GM21390 (cell line): Measurements from ENCODE around the gene TRIM56.
"Not testable (repeated sequence)": the region's sequence is repeated elsewhere in the genome, so short reads cannot be mapped to it uniquely, and the experiment has no call there.

ENCODE experiments used
- ATAC-seq: cut with Tn5 transposase; IDR thresholded peaks from one replicate; pipeline ENCODE4 v1.9.1; 2021; ENCODE audit not compliant: unreplicated experiment

TRIM56 gene

DNA sequence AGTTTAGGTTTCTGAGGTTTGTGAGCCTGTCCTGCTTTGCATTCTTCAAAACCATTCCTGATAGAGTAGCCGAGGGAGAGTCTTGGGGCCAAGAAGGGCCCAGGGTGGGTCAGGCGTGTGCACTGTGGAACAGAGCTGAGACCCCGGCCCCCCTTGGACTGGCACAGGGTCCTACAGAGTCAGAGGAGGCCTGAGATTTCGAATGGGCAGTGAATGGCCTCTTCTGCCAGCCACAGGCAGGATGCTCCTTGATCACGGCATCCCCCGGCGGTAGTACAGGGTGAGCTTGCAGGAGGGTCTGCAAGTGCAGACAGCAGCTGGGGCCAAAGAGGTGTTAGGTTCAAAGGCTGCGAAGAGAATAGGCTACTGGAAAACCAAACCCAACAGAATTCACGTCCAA is 4.6 kb downstream of the TRIM56 start:
- no peak for ATAC-seq

DNA sequence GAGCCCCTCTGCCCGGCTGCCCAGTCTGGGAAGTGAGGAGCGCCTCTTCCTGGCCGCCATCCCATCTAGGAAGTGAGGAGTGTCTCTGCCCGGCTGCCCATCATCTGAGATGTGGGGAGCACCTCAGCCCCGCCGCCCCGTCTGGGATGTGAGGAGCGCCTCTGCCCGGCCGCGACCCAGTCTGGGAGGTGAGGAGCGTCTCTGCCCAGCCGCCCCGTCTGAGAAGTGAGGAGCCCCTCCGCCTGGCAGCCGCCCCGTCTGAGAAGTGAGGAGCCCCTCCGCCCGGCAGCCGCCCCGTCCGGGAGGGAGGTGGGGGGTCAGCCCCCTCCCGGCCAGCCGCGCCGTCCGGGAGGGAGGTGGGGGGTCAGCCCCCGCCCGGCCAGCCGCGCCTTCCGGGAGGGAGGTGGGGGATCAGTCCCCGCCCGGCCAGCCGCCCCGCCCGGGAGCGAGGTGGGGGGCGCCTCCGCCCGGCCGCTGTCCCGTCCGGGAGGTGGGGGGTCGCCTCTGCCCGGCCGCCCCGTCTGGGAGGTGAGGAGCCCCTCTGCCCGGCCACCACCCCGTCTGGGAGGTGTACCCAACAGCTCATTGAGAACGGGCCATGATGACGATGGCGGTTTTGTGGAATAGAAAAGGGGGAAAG is 7.1 kb downstream of the TRIM56 start:
- not testable (repeated sequence) for ATAC-seq

DNA sequence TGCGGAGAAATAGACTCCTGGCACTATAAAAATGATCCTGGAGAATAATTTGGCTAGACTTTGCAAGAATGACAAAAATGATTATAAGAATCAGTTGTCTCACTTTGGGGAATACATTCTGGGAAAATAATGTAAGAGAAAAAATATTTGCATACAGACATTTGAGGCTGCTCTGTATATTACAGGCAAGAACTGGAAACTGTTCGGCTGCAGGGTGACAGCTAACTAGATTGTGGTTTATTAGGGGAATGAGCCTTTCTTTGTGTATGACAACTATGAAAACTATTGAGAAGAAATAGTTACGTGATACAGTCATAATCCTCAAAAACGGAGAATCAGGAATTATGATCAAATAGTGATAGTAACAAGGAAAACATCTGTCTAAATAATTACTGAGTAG is 8.6 kb downstream of the TRIM56 start:
- ATAC-seq = no peak

- ATAC-seq = no peak
Observed at GRCh38 chr7:101094376-101094775, 9.1 kb downstream of the TRIM56 start.

DNA sequence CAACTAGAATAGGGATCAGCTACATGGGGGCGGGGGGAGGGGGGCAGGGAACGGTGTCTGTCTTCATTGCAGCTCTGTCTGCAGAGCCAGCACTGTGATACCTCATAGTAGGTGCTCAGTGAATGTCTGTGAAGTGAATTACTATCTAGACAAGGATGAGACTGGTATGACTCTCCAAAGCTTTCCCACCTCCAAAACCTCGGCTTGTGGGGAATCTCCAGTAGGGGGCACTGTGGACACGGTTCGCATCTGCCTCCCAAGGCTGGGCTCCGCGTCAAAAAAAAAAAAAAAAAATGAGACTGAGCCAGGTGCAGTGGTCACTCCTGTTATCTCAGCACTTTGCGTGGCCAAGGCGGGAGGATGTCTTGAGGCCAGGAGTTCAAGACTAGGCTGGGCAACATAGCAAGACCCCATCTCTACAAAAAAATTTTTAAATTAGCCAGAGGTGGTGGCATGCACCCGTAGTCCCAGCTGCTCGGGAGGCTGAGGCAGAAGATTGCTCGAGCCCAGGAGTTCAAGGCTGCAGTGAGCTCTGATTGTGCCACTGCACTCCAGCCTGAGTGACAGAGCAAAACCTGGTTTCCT is 9.6 kb downstream of the TRIM56 start:
- no peak for ATAC-seq

DNA sequence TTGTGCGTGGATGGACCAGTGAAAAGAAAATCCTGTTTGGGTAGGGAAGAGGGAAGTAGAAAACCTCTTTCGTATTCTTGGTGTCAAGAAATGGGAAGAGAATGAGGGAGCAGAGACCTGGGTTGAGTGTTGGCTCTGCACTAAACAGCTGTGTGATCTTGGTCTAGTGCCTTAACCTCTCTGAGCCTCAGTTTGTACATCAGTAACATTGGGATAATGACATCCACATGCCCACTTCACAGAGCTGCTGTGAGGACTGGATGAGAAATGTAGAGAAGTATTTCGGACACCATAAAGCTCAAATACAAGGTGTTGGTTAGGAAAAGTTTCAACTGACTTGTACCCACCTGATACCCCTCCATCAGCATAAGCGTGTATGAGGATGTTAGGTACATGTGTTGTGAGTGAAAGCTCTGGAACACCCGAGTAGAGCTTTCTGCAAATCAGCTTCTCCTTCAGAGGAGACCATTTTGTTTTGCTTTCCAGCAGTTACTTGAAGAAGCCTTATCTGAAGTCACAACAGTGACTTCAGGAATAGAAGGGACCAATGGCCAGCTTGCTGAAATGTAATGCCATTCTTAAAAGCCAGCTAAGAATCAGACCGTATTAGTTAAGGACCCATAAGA is 11.2 kb downstream of the TRIM56 start:
- ATAC-seq = no peak

DNA sequence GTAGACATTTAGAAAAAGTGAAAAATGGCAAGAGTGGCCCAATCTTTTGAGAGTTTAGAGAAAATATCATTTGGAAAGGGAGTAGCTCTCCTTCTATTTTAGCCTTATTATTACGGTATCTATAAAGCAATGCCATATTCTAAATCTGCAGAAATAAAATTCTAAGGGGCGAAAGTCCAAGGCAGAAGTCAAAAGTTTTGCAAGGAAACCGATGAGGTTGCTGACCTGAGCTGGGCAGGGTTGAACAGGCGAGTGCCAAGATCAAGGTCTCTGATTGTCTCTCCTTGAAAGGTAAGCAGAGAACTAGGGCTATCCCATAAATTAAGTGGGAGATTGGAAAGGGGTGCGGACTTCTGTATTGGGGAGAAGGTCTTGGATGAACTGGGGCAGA is 11.7 kb downstream of the TRIM56 start:
- no peak for ATAC-seq

DNA sequence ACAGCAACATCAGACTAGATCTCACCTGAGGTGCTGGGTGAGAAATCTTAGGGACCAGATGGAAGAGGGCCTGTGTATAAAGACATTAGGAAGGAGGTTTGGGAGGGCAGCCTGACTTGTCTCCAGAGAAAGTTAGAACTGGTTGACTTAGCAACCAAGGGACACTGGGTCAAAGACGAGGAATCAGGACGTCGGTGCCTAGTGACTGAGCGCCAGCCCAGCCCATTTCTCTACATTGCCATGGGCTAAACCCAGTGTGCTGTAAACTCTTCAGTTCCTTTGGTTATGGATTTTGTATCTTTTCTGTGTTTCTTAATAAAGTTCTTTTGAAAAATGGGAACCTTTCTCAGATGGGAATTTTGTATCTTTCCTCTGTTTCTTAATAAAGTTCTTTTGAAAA is 12.3 kb downstream of the TRIM56 start:
- no peak for ATAC-seq

DNA sequence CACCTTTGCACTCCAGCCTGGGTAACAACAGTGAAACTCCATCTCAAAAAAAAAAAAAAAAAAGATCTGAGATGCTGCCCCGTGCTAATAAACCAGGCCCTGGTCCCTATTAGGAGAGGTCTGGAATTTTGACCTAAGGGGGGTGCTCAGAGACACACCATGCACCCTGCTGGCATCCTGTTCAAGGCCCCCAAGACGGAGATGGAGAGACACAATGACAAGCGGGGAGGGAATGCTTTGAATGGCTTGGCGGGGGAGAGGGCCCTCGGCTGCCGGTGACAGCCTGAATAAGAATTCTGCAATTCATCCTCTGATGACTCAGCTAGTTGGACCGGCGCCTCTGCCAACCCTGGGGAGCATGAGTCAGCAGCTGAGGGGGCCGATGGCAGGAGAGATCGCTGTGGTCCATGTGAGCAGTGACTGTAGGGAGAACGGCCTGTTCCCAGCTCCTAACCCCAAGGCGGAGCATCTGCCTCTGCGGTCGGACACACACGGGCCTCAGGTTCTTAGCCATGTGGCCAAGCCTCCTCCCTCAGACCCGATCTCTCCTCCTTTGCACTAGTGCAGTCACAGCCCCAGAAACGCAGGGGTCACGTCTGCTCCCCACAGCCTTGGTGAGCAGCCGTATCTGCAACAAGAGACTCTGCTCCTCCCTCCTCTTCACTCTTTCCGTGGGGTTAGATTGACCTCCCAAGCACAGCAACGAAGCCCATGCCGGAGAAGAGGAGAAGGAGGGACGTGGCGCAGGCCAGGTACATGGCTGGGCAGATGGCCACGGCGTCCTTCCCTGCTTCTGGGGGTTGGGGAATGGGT is 14.9 kb downstream of the TRIM56 start:
- ATAC-seq = no peak

GRCh38 chr7:101100858-101101847 is 15.9 kb downstream of the TRIM56 start:
- ATAC-seq = no peak

- ATAC-seq = no peak
Observed at GRCh38 chr7:101102026-101102425, 16.7 kb downstream of the TRIM56 start.

GRCh38 chr7:101103701-101104100 is 18.4 kb downstream of the TRIM56 start:
- not testable (repeated sequence) for ATAC-seq

GRCh38 chr7:101104193-101104713 is 19.0 kb downstream of the TRIM56 start:
- ATAC-seq = no peak

DNA sequence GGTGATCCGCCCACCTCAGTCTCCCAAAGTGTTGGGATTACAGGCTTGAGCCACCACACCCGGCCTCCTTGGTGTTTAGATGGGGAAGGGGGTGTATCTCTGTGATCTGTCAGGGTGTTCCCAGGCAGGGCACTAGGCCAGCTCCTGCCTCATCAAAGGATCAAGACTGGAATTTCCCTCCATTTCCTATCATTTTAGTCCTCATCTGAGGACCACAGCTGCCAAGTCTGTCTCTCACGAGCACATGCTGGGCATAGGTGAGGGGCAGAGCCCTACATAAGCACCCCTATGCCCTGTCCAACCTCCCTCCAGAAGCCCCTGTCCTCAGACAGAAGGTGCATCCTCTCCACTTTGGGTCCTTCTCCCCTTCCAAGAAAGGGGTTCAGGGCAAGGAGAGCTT is 19.5 kb downstream of the TRIM56 start:
- no peak for ATAC-seq

GRCh38 chr7:101105248-101105647 is 20.0 kb downstream of the TRIM56 start:
- ATAC-seq = not testable (repeated sequence)

DNA sequence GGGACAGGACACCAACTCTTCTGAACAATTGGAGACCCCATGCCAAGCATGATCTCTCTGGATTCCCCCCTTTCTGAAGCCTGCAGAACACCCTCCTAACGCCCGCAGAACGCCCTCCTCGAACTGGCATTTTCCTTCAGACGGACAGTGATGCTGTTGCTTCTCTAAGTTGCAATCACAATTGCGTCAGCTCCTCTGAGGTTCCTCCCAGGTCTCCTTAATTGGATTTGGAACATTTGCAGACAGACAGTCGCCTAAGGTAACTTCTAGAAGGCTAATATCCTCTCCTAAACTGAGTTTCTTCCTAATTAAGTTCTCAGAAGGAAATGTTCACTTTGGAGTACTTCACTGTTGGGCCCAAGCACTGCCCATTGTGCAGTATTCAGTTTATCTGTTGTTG is 21.1 kb downstream of the TRIM56 start:
- no peak for ATAC-seq

- ATAC-seq = no peak
Observed at GRCh38 chr7:101108330-101108857, 23.1 kb downstream of the TRIM56 start.

DNA sequence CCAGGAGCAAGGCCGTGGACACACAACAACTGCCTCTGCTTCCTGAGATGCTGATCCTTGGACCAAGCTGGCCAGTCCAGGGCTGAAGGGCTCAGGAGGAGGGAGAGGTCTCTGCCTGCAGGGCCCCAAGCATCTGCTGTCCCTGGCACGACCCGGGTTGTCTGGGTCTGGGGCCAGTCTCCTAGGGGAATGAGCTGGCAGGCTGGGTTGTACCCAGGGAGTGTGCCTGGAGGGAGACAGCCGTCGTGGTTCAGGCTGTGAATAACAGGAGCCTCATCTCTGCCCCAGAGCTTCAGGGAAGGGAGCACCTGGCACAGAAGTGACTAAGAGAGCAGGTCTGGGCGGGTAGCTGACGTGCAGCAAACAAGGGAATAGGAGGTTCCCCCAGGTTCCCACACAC is 23.7 kb downstream of the TRIM56 start:
- no peak for ATAC-seq

GRCh38 chr7:101109368-101109767 is 24.1 kb downstream of the TRIM56 start:
- no peak for ATAC-seq

- no peak for ATAC-seq
Observed at GRCh38 chr7:101111261-101111660, 26.0 kb downstream of the TRIM56 start.
